ENCODE results near the gene MAGEA3. TPM values are rescaled to one million over a fixed set of nuclear protein-coding genes. Genes with fewer than 3 reads are reported as not detected.

MAGEA3 gene
- total and polyA plus RNA-seq, 2 of the 8 experiments (the other 6 are each of a cell fraction or from before 2014, with no cell fraction given) = 0.06 TPM; not detected in 1

DNA sequence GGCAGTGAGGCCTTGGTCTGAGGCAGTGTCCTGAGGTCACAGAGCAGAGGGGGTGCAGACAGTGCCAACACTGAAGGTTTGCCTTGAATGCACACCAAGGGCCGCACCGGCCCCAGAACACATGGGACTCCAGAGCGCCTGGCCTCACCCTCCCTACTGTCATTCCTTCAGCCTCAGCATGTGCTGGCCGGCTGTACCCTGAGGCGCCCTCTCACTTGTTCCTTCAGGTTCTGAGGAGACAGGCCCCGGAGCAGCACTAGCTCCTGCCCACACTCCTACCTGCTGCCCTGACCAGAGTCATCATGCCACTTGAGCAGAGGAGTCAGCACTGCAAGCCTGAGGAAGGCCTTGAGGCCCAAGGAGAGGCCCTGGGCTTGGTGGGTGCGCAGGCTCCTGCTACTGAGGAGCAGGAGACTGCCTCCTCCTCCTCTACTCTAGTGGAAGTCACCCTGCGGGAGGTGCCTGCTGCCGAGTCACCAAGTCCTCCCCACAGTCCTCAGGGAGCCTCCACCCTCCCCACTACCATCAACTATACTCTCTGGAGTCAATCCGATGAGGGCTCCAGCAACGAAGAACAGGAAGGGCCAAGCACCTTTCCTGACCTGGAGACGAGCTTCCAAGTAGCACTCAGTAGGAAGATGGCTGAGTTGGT, 37.4 kb downstream of the MAGEA3 start:
- H3K18ac ChIP-seq (ENCODE audit: extremely low read depth, low read length) = no peak overlapping the region
- H4K5ac ChIP-seq (ENCODE audit: insufficient read length, low read depth, low read length) = no peak overlapping the region
- ChIA-PET CTCF (ENCODE audit: partially characterized antibody) (no interaction called here), POLR2A (ENCODE audit: partially characterized antibody) (no interaction called here)
- H3K23me2 ChIP-seq (ENCODE audit: low read depth, low read length) = no peaks in the 10 kb centered on the region
- H2BK120ac ChIP-seq (replicated peaks; ENCODE audit: low read depth, low read length) = no peak overlapping the region
- H3K79me2 ChIP-seq (ENCODE audit: control insufficient read depth in 1 of 2, insufficient read depth in 2 of 2, low read length in 2 of 2) = no peaks in the 10 kb centered on the region
- no peak overlapping the region for H2AK5ac ChIP-seq (ENCODE audit: low read depth, low read length)
- no peak overlapping the region for H3K9ac ChIP-seq (replicated peaks in 1 of 4; ENCODE audit: extremely low read depth in 1 of 4, low read depth in 3 of 4, low read length in 3 of 4)
- H3K4me3 ChIP-seq (ENCODE audit: extremely low read depth in 1 of 4, insufficient read depth in 2 of 4, low read depth in 3 of 4, low read length in 4 of 4) = no peak overlapping the region
- no peak overlapping the region for H2BK12ac ChIP-seq (ENCODE audit: low read depth, low read length)
- TF ChIP-seq PHF8 (conservative IDR thresholded peaks at IDR 0.05; ENCODE audit: low read depth, low read length) (no peak), JUN (IDR thresholded peaks at IDR 0.05; ENCODE audit: low read depth, low read length) (no peak), POLR2A (IDR thresholded peaks at IDR 0.05; ENCODE audit: control extremely low read depth in 1 of 2, low read depth in 2 of 2, low read length in 2 of 2) (no peak), SUZ12 (IDR thresholded peaks at IDR 0.05; ENCODE audit: low read length) (no peak), BCL11A (IDR thresholded peaks at IDR 0.05; ENCODE audit: low read depth in 2 of 2, low read length in 2 of 2) (no peak), SP1 (IDR thresholded peaks at IDR 0.05; ENCODE audit: low read depth, low read length) (no peak), RNF2 (IDR thresholded peaks at IDR 0.05; ENCODE audit: borderline replicate concordance, low read depth, low read length, missing control alignments, poor library complexity, severe bottlenecking) (no peak), EGR1 (IDR thresholded peaks at IDR 0.05; ENCODE audit: borderline replicate concordance, low read depth, low read length) (no peak)
- H3K27ac ChIP-seq (ENCODE audit: low read depth, low read length) = no peak overlapping the region
- no peak overlapping the region for H3K23ac ChIP-seq (ENCODE audit: insufficient read length)
- 95% methylated on average over 5 of the region's 12 CpGs; no CpG with 5 or more reads in 1 of the 2 experiments for WGBS, 2 experiments (ENCODE audit: extremely low coverage in 1 of 2, insufficient coverage in 1 of 2, insufficient read length in 1 of 2, insufficient replicate concordance in 2 of 2, low coverage in 1 of 2, low lambda C conversion rate in 2 of 2, missing lambda C conversion rate in 1 of 2)
- H2BK20ac ChIP-seq (ENCODE audit: low read length) = no peak overlapping the region
- no peak for DNase-seq (ENCODE audit: low read depth in 1 of 2, low spot score in 2 of 2)
- H2BK5ac ChIP-seq (ENCODE audit: low read depth, low read length) = no peak overlapping the region
- H3K27me3 ChIP-seq (replicated peaks in 1 of 4; ENCODE audit: control insufficient read depth in 3 of 4, extremely low read depth in 1 of 4, insufficient read depth in 3 of 4, low read length in 3 of 4) = no peaks in the 10 kb centered on the region
- no peak overlapping the region for H3K56ac ChIP-seq (replicated peaks; ENCODE audit: insufficient read length, low read depth, low read length)
- H3K79me1 ChIP-seq (ENCODE audit: low read depth, low read length) = no peaks in the 10 kb centered on the region
- no peak overlapping the region for H3K4me2 ChIP-seq (ENCODE audit: insufficient read depth in 1 of 2, low read depth in 2 of 2, low read length in 2 of 2)
- no peak overlapping the region for H3K4ac ChIP-seq (replicated peaks; ENCODE audit: insufficient read length, low read depth, low read length)
- FAIRE-seq = no peak
- no peaks in the 10 kb centered on the region for H3K4me1 ChIP-seq (replicated peaks in 1 of 4; ENCODE audit: control insufficient read depth in 3 of 4, insufficient read depth in 4 of 4, low read length in 3 of 4)
- no peaks in the 10 kb centered on the region for H3K36me3 ChIP-seq (ENCODE audit: control insufficient read depth in 2 of 4, insufficient read depth in 4 of 4, low read length in 3 of 4)
- no peak overlapping the region; the same call in 1 of the 2 replicates for H4K8ac ChIP-seq (ENCODE audit: extremely low read depth, insufficient read depth, low read length)
- H2BK15ac ChIP-seq (ENCODE audit: low read length) = no peak overlapping the region
- H3K14ac ChIP-seq (ENCODE audit: insufficient read length) = no peak overlapping the region
- H3K9me3 ChIP-seq (ENCODE audit: insufficient read depth in 2 of 2, low read depth in 1 of 2, low read length in 1 of 2) = no peaks in the 10 kb centered on the region
- H4K20me1 ChIP-seq (replicated peaks in 1 of 2; ENCODE audit: control insufficient read depth in 1 of 2, insufficient read depth in 2 of 2, low read length in 2 of 2) = no peaks in the 10 kb centered on the region
- H4K91ac ChIP-seq (replicated peaks; ENCODE audit: insufficient read length, low read length) = no peak overlapping the region
- H2AFZ ChIP-seq (ENCODE audit: low read length) = no peak overlapping the region

Measured in H1 (cell line).